Astrocyte (in vitro differentiated cells and primary cell): ENCODE results near the gene SCRN2.

Experiments
- CTCF ChIP-seq: IDR thresholded peaks from 2 replicates; pipeline ENCODE4 v1.5.1; 2011; ENCODE audit warnings: low read depth, mild to moderate bottlenecking, inconsistent platforms, low read length, moderate library complexity; ENCODE audit not compliant: insufficient read depth
- EZH2 ChIP-seq: IDR thresholded peaks from 2 replicates; pipeline ENCODE4 v1.6.1; 2012; ENCODE audit warnings: mild to moderate bottlenecking, low read length, inconsistent platforms; ENCODE audit not compliant: insufficient read depth

GRCh38 chr17:47801906-47802305 is 39.2 kb downstream of the SCRN2 start:
- TF ChIP-seq CTCF (no peak), EZH2 (no peak)
